HEK293T (cell line): ENCODE measurements around the gene KCNH1.

Experiments
- CTCF ChIA-PET: fragments of 350-600 bp; formaldehyde crosslinking; extraction: SDS; loops from one replicate; lab custom pipeline; 2021; ENCODE audit warnings: antibody characterized with exemption, inconsistent platforms; lab: Yijun Ruan, JAX
- POLR2A ChIA-PET: fragments of 350-600 bp; formaldehyde crosslinking; extraction: SDS; loops from one replicate; lab custom pipeline; 2020; ENCODE audit warnings: antibody characterized with exemption, inconsistent platforms; lab: Yijun Ruan, JAX
- DNase-seq: peaks from one replicate; pipeline ENCODE4 v3.0.0; 2012; ENCODE audit warnings: mixed read lengths; ENCODE audit errors: extremely low spot score
- ARNT ChIP-seq: fragments of 450-650 bp; IDR thresholded peaks from 2 replicates; pipeline ENCODE4 v1.6.1; 2017; ENCODE audit warnings: mild to moderate bottlenecking
- BHLHE40 ChIP-seq: fragments of 450-650 bp; IDR thresholded peaks from 2 replicates; pipeline ENCODE4 v1.6.1; 2016; ENCODE audit warnings: mild to moderate bottlenecking, moderate library complexity, borderline replicate concordance
- CTBP1 ChIP-seq: fragments of 450-650 bp; IDR thresholded peaks from 2 replicates; pipeline ENCODE4 v1.6.1; 2016; ENCODE audit warnings: borderline replicate concordance
- ELF4 ChIP-seq: fragments of 450-650 bp; IDR thresholded peaks from 2 replicates; pipeline ENCODE4 v1.6.1; 2017; ENCODE audit warnings: antibody characterized with exemption
- FOXA1 ChIP-seq: fragments of 450-650 bp; IDR thresholded peaks from 2 replicates; pipeline ENCODE4 v1.6.1; 2016; ENCODE audit warnings: mild to moderate bottlenecking
- FOXK2 ChIP-seq: fragments of 450-650 bp; IDR thresholded peaks from 2 replicates; pipeline ENCODE4 v1.6.1; 2016; ENCODE audit warnings: mild to moderate bottlenecking
- FOXM1 ChIP-seq: fragments of 450-650 bp; IDR thresholded peaks from 2 replicates; pipeline ENCODE4 v1.6.1; 2017; ENCODE audit warnings: mild to moderate bottlenecking, borderline replicate concordance
- HDGF ChIP-seq: fragments of 450-650 bp; IDR thresholded peaks from 2 replicates; pipeline ENCODE4 v1.6.1; 2017; ENCODE audit warnings: antibody characterized with exemption, borderline replicate concordance
- L3MBTL2 ChIP-seq: fragments of 450-650 bp; conservative IDR thresholded peaks from 2 replicates; pipeline ENCODE4 v1.6.1; 2016; ENCODE audit warnings: mild to moderate bottlenecking
- LEF1 ChIP-seq: fragments of 450-650 bp; IDR thresholded peaks from 2 replicates; pipeline ENCODE4 v1.6.1; 2017; ENCODE audit warnings: mild to moderate bottlenecking, borderline replicate concordance
- NFRKB ChIP-seq: fragments of 450-650 bp; IDR thresholded peaks from 2 replicates; pipeline ENCODE4 v1.6.1; 2016; ENCODE audit warnings: mild to moderate bottlenecking, moderate library complexity
- SP1 ChIP-seq: fragments of 450-650 bp; IDR thresholded peaks from 2 replicates; pipeline ENCODE4 v1.6.1; 2017
- SUZ12 ChIP-seq: fragments of 450-650 bp; IDR thresholded peaks from 2 replicates; pipeline ENCODE4 v1.6.1; 2016; ENCODE audit warnings: mild to moderate bottlenecking
- TARDBP ChIP-seq: fragments of 450-650 bp; IDR thresholded peaks from 2 replicates; pipeline ENCODE4 v1.6.1; 2016
- ZNF384 ChIP-seq: fragments of 450-650 bp; IDR thresholded peaks from 2 replicates; pipeline ENCODE4 v1.6.1; 2016
- TF ChIP-seq, protein P1 (sequence below): fragments of 450-650 bp; IDR thresholded peaks from 2 replicates; pipeline ENCODE4 v1.6.1; 2016

The KCNH1 gene, protein sequence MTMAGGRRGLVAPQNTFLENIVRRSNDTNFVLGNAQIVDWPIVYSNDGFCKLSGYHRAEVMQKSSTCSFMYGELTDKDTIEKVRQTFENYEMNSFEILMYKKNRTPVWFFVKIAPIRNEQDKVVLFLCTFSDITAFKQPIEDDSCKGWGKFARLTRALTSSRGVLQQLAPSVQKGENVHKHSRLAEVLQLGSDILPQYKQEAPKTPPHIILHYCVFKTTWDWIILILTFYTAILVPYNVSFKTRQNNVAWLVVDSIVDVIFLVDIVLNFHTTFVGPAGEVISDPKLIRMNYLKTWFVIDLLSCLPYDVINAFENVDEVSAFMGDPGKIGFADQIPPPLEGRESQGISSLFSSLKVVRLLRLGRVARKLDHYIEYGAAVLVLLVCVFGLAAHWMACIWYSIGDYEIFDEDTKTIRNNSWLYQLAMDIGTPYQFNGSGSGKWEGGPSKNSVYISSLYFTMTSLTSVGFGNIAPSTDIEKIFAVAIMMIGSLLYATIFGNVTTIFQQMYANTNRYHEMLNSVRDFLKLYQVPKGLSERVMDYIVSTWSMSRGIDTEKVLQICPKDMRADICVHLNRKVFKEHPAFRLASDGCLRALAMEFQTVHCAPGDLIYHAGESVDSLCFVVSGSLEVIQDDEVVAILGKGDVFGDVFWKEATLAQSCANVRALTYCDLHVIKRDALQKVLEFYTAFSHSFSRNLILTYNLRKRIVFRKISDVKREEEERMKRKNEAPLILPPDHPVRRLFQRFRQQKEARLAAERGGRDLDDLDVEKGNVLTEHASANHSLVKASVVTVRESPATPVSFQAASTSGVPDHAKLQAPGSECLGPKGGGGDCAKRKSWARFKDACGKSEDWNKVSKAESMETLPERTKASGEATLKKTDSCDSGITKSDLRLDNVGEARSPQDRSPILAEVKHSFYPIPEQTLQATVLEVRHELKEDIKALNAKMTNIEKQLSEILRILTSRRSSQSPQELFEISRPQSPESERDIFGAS

DNA sequence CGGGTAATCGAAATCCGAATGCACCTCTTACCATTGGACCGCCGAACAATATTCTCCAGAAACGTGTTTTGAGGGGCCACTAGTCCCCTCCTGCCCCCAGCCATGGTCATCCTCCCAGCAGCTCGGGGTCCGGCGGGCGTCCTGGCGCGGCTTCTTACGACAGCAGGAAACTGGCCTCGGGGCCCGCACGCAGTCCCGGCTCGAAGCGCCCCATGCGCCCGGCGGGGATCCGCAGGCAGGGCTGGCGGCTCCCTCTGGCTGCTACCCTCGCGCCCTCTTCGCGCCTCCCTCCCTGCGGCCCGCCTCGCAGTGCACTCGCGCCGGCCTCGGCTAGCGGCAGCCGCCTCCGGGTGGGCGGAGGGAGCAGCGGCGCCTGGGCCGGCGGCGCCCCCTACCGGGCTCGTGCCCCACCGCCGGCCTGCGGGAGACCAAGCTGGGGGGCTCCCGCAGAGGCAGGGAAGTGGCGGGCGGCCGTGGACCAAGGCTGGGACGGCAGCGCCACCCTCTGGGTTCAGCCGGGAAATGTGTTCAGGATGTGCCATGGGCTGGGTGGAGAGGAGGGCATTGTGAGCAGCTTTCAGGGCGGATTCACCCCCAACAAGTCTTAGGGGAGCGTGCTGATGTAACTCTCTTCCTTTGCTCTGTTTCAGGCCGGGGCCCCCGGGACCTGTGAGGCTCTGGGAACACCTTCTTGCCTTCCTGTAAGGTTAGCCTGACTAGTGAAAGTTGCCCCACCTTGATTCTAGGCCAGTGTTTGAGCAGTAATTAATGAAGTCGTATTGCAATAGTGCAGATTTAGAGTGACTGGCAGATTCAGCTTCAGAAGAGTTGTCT is at the start of gene KCNH1:
TSS of gene KCNH1 (minus strand) at position 313 of the 834 bp plus-strand sequence. CDS start at position 110, 203 bp downstream.
- ChIA-PET POLR2A (no interaction called here), CTCF (interaction anchor here (0.6 to 2.0 kb wide), 20 partner anchors 12 to 734 kb away, joined by 3 to 9 read pairs (median 4); no protein-coding TSS in a partner anchor)
- TF ChIP-seq NFRKB = no peak
- no peak for TF ChIP-seq HDGF
- TF ChIP-seq ZNF384 = no peak
- TF ChIP-seq L3MBTL2 = peak; percentile 86
- TF ChIP-seq BHLHE40 = no peak
- TF ChIP-seq, protein P1, sequence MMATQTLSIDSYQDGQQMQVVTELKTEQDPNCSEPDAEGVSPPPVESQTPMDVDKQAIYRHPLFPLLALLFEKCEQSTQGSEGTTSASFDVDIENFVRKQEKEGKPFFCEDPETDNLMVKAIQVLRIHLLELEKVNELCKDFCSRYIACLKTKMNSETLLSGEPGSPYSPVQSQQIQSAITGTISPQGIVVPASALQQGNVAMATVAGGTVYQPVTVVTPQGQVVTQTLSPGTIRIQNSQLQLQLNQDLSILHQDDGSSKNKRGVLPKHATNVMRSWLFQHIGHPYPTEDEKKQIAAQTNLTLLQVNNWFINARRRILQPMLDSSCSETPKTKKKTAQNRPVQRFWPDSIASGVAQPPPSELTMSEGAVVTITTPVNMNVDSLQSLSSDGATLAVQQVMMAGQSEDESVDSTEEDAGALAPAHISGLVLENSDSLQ = no peak
- TF ChIP-seq SP1 = no peak
- TF ChIP-seq FOXM1 = peak; percentile 91
- TF ChIP-seq FOXA1 = no peak
- no peak for TF ChIP-seq ELF4
- no peak for TF ChIP-seq SUZ12
- no peak for TF ChIP-seq TARDBP
- TF ChIP-seq LEF1 = peak; percentile 92
- no peak for TF ChIP-seq CTBP1
- peak; percentile 72; the same call in 1 of the 2 replicates for TF ChIP-seq ARNT
- TF ChIP-seq FOXK2 = no peak
- peak; percentile 96 for DNase-seq

DNA sequence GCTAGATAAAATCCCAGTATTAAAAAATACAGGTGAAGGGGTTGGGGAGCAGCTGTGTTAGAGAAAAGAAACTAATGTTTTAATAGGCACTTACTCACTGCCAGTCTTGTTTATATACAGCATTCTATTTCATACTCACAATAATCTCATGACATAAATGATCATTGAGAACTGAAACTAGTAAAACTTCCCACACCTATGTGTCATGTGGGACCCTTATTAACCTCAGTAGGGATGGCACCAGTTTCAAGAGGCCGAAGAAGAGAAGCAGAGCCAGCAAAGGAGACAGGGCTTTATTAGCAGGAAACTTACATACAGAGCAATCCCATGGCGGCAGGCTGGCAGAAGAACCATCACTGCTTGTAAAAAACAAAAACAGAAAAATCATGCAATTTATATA is 48.8 kb upstream of the KCNH1 start:
- TF ChIP-seq LEF1 (no peak), CTBP1 (no peak), ZNF384 (no peak), SUZ12 (no peak), FOXK2 (no peak), FOXM1 (no peak), TARDBP (no peak), FOXA1 (no peak), HDGF (no peak), ELF4 (no peak), NFRKB (no peak), SP1 (no peak), BHLHE40 (no peak), ARNT (no peak), L3MBTL2 (no peak)
- TF ChIP-seq, protein P1 = no peak
- DNase-seq = no peak
- ChIA-PET CTCF (no interaction called here), POLR2A (no interaction called here)

DNA sequence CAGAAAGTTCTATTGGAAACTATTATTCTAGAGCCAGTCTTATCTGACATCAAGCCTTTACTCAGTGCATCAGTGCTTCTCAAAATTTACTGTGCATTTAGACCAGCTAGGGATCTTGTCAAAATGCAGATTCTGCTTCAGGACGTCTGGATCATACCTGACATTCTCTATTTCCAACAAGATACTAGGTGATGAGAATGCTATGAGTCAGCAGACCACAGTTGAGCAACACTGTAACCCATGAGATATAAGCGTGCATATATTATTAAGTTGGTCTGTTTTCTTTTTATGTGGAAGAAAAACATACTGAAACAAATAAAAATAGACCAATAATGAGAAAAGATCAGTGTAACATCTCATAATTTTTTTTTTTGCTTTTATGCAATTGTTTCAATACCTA is 40.4 kb upstream of the KCNH1 start:
- no peak for DNase-seq
- ChIA-PET CTCF (no interaction called here), POLR2A (no interaction called here)
- TF ChIP-seq HDGF = no peak
- TF ChIP-seq SUZ12 = no peak
- TF ChIP-seq NFRKB = no peak
- TF ChIP-seq FOXA1 = no peak
- TF ChIP-seq ELF4 = no peak
- TF ChIP-seq BHLHE40 = no peak
- TF ChIP-seq FOXK2 = no peak
- no peak for TF ChIP-seq FOXM1
- TF ChIP-seq ZNF384 = no peak
- TF ChIP-seq ARNT = no peak
- TF ChIP-seq CTBP1 = no peak
- TF ChIP-seq, protein P1 = no peak
- no peak for TF ChIP-seq SP1
- no peak for TF ChIP-seq TARDBP
- no peak for TF ChIP-seq L3MBTL2
- TF ChIP-seq LEF1 = no peak

GRCh38 chr1:211172657-211173056 is 38.7 kb upstream of the KCNH1 start:
- ChIA-PET POLR2A (no interaction called here), CTCF (no interaction called here)
- TF ChIP-seq, protein P1 = no peak
- TF ChIP-seq ARNT (no peak), ELF4 (no peak)
- no peak for DNase-seq

DNA sequence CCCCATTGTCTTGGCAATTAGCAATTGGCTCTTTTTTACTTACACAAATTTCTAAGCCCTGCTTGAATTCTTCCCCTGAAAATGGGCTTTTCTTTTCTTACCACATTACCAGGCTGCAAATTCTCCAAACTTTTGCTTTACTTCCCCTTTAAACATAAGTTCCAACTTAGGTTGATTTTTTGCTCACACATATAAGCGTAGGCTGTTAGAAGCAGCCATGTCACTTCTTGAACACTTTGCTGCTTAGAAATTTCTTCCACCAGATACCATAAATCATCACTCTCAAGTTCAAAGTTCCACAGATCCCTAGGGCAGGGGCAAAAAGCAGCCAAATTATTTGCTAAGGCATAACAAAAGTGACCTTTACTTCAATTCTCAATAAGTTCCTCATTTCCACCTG is 35.4 kb upstream of the KCNH1 start:
- no peak for DNase-seq
- ChIA-PET CTCF (no interaction called here), POLR2A (no interaction called here)
- TF ChIP-seq L3MBTL2 (no peak), CTBP1 (no peak), ELF4 (no peak), LEF1 (no peak), TARDBP (no peak), SUZ12 (no peak), FOXM1 (no peak)
- TF ChIP-seq, protein P1 = no peak
